GM21737 (cell line): ENCODE results near the gene FAM120C.

Experiments used
- ATAC-seq: cut with Tn5 transposase; IDR thresholded peaks from one replicate; pipeline ENCODE4 v1.9.1; 2021; ENCODE audit warnings: mild to moderate bottlenecking, moderate library complexity; ENCODE audit not compliant: unreplicated experiment

The FAM120C gene

DNA sequence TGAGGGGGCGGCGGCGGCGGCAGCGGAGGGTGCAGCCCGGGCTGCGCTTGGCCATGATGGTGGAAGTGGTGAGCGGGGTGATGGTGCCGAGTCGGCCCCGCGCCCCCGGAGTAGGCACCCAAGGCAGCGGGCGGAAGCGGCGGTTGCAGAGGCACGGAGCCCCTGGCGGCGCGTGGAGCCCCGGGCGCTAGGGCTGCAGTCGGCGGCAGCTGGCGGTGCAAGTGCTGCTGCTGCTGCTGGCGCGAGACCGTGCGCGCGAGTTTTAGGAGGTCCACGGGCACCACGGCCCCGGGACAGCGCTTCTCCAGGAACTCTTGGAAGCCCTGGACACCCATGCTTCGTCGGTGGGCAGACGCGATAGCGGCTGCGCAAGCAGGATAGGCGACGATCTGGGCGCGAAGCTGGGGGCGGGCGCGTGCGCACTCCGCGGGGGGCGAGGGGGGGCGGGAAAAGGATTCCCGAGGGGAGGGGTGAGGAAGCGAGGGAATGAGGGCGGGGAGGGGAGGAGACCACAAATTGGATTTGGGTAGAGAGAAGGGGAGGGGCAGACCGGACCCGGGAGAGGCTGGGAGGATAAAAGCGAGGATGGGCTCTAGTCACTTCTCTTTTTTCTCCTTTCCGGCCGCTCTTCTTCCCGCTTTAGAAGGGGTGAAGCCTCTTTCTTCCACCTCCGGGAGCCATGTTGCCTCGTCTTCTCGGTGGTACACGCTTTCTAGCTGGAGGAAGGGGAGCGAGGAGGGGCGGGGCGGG is at the start of gene FAM120C:
FAM120C (minus strand) TSS at position 391 of the 750 bp plus-strand sequence; CDS start at position 335, 56 bp downstream.
- ATAC-seq: peak; percentile 34

DNA sequence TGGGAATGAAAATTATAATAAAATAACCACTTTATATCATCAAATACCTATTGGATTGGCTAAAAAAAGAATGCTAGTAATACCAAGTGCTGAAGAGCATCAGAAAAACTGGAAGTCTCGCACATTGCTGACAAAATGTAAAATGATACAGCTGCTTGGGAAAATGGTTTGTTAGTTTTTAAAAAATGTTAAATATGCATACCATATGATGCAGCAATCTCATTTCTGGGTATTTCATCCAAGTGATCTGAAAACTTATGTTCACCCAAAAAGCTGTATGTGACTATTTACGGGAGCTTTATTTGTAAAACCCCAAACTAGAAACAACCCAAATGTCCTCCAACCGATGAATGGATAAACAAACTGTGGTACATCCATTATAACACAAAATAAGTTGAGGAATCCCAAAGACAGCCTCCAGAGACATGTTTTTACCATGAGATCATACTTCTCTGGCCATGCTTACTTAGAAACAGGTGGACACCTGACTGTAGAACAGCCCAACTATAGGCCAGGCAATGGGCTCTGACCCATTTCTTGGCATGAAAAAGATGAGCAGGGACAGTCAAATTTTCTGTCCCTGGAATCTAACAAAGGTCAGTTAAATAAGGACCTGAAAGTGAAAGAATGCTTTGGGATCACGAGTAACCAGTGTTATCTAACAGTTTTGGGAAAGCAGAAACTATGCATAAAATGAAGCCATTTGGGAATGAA is 47.5 kb upstream of the FAM120C start:
- no peak for ATAC-seq

- no peak for ATAC-seq
Measured at GRCh38 chrX:54223581-54223980, 40.5 kb upstream of the FAM120C start.

DNA sequence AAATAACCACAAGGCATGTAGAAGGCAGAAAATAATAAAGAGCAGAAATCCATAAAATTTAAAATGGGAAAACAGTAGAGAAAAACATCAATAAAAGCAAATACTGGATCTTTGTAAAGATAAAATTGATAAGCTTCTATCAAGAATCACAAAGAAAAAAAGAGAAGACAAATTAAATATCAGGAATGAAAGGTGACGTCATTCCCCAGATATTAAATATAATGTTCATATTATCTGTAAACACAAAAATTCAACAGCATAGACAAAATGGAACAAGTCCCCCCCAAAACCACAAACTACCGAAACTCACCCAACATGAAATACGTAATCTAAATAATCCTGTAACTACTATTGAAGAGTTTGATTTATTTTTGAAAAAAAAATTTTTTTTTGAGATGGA is 30.5 kb upstream of the FAM120C start:
- no peak for ATAC-seq

- no peak for ATAC-seq
Measured at GRCh38 chrX:54208531-54208930, 25.5 kb upstream of the FAM120C start.

GRCh38 chrX:54198262-54198661 is 15.2 kb upstream of the FAM120C start:
- no peak for ATAC-seq

GRCh38 chrX:54194982-54195588 is 12.0 kb upstream of the FAM120C start:
- ATAC-seq: no peak

GRCh38 chrX:54193085-54193821 is 10.2 kb upstream of the FAM120C start:
- ATAC-seq: no peak

GRCh38 chrX:54184474-54184873 is 1.4 kb upstream of the FAM120C start:
- no peak for ATAC-seq

- peak; percentile 60 for ATAC-seq
Measured at GRCh38 chrX:54182194-54182863, 725 bp downstream of the FAM120C start.

DNA sequence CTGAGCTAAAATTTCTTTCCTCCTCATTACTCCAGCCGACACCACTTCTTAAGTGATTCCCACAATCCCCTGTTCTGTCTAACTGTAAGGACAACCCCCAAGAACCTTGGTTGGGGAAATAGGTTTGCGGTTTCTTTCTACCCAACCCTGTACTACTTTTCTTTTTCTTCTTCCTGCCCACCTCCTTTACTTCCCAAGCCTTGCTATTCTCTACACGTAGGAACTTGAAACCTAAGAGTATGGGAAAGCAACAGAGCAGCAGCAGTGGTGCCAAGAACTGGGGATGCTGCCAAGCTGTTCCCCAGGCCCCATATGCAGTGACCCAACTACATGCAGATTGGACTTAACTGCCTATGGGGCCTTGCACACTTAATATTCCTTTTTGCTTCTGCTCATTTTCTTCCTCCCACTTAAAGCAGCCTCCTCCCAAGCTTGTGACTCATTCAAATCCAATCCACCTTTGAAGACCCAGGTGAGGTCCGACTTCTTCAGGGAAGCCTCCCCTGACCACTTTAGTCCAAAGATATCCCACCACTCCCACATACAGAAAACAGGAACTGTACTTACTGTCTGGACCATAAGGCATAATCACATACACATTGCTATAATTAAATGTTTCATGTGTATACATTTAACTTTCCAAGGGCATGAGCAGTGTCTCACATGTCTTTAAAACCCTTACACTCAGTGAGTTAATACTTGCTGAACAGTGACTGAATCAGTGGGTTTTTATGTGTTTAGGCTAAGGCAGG is 1.7 kb downstream of the FAM120C start:
- no peak for ATAC-seq

- ATAC-seq: no peak
Measured at GRCh38 chrX:54180403-54180802, 2.7 kb downstream of the FAM120C start.

- no peak for ATAC-seq
Measured at GRCh38 chrX:54178100-54178940, 4.7 kb downstream of the FAM120C start.

DNA sequence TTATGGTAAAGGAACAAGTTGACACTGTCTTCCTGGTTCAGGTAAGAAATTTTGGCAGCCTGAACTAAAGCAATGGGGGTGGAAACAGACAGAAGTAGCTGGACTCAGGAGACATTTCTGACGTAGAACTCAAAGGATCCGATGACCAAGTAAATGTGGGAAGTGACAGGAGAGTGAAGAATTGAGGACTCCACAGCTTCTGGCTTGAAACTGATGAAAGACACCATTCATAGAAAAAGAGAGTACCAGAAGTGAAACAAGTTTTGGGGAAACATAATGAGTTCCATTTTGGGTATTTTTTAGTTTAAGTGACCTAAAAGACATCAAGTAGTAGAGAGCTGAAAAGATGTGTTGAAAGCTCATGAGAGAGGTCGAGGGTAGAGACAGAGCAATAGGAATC is 5.7 kb downstream of the FAM120C start:
- no peak for ATAC-seq

DNA sequence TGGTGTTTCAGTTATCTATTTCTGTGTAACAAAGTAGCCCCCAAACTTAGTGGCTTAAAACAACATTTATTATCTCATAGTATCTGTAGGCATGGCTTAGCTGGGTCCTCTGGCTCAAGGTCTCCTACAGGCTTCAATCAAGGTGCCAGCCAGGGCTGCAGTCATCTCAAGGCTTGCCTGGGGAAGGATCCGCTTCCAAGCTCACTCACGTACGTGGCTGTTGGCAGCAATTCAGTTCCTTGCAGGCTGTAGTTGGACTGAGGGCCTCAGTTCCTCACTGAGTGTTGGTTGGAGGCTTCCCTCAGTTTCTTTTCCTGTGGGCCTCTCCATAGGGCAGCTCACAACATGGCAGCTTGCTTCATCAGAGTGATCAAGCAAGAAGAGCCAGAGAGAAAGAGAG is 9.3 kb downstream of the FAM120C start:
- no peak for ATAC-seq

DNA sequence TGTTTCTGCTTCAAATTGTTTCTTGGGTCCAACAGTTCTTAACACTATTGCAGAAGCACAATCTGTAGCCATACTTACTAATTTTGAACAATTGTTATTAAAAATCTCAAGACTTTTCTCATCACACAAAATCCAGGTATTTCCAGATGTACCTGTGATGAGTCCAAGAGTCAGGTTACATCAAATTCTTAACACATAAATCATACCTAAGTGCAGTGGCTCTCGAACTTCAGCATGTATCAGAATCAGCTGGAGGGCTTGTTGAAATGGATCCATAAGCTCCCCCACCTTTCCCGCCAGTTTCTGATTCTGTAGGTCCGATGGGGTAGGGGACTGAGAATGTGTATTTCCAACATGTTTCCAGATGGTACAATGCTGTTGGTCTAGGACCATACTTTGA is 10.6 kb downstream of the FAM120C start:
- no peak for ATAC-seq

- no peak for ATAC-seq
Measured at GRCh38 chrX:54171527-54172250, 11.4 kb downstream of the FAM120C start.

GRCh38 chrX:54171091-54171490 is 12.0 kb downstream of the FAM120C start:
- ATAC-seq: no peak
